K562 (cell line): ENCODE results near the gene WBP2NL. TPM values are rescaled to one million over a fixed set of nuclear protein-coding genes. Genes with fewer than 3 reads are reported as not detected.

Source experiments
- ATAC-seq: fragments of 200-7000 bp; cut with Tn5 transposase; 3 replicates; pipeline ENCODE4 v1.9.1; 2020; ENCODE audit warnings: moderate library complexity
- BruUV-seq: library from RNA; stranded (reverse); fragments of 400-500 nt; replicated peaks from 2 replicates; lab custom pipeline; 2021; lab: Mats Ljungman, UMichigan
- CTCF ChIA-PET: fragments of 300-600 bp; formaldehyde crosslinking; extraction: SDS; loops from one replicate; lab custom pipeline; 2021; ENCODE audit warnings: low intra/inter-chr PET ratio; lab: Yijun Ruan, JAX
- POLR2A ChIA-PET: fragments of 300-600, 350-650 bp; sonication (Branson Sonifier 250); formaldehyde crosslinking; extraction: SDS; loops from one replicate; lab custom pipeline; 2021; ENCODE audit warnings: antibody characterized with exemption, inconsistent platforms; lab: Yijun Ruan, JAX
- DNase-seq, 4 experiments: peaks; one replicate each; pipeline versions ENCODE4 v3.0.0 to v3.0.0-alpha.2; 2011 to 2018; ENCODE audit warnings: low spot score in 3 of 4, mixed read lengths in 3 of 4; ENCODE audit errors: extremely low read depth in 1 of 4
- FAIRE-seq: peaks from 2 replicates; lab custom pipeline; 2011; peaks lifted over from hg19 to GRCh38; lab: Jason Lieb, UNC
- H2AFZ ChIP-seq: 2 replicates; pipeline ENCODE4 v1.6.0; 2011; ENCODE audit warnings: low read depth, low read length, control low read depth, inconsistent platforms
- H3K27ac ChIP-seq: fragments of 200-600 bp; 3 replicates; pipeline ENCODE4 v1.8.0; 2011; ENCODE audit warnings: low read depth, mild to moderate bottlenecking, control low read depth, inconsistent platforms, low read length, moderate library complexity, mixed read lengths; ENCODE audit errors: extremely low read depth
- H3K27me3 ChIP-seq, 2 experiments: fragments of 300-600 bp in 1 of 2; 2 replicates in 1 of 2; 3 replicates in 1 of 2; pipeline versions ENCODE4 v1.6.0 to v1.8.0; 2011; ENCODE audit warnings: inconsistent platforms in 2 of 2, low read length in 2 of 2, mild to moderate bottlenecking in 1 of 2, mixed read lengths in 1 of 2, moderate library complexity in 1 of 2; ENCODE audit not compliant: control insufficient read depth in 2 of 2, insufficient read depth in 2 of 2
- H3K36me3 ChIP-seq: fragments of 300-600 bp; 3 replicates; pipeline ENCODE4 v1.8.0; 2011; ENCODE audit warnings: mild to moderate bottlenecking, low read length, inconsistent platforms; ENCODE audit not compliant: control insufficient read depth, insufficient read depth
- H3K4me1 ChIP-seq, 2 experiments: fragments of 200-600 bp in 1 of 2; replicated peaks in 1 of 2; 2 replicates in 1 of 2; 3 replicates in 1 of 2; pipeline versions ENCODE4 v1.5.1 to v1.8.0; 2011; ENCODE audit warnings: inconsistent platforms in 2 of 2, low read length in 2 of 2, mild to moderate bottlenecking in 1 of 2, mixed read lengths in 1 of 2, moderate library complexity in 1 of 2; ENCODE audit not compliant: control insufficient read depth in 2 of 2, insufficient read depth in 2 of 2
- H3K4me2 ChIP-seq: 2 replicates; pipeline ENCODE4 v1.6.1; 2011; ENCODE audit warnings: low read length, control low read depth, inconsistent platforms, mixed read lengths; ENCODE audit not compliant: insufficient read depth
- H3K4me3 ChIP-seq: fragments of 200-600 bp; sonication (generic), shearing (Covaris generic); 2 replicates; pipeline ENCODE4 v1.5.1; 2016; ENCODE audit warnings: control low read depth, inconsistent platforms
- H3K79me2 ChIP-seq: fragments of 200-600 bp; 3 replicates; pipeline ENCODE4 v1.8.0; 2011; ENCODE audit warnings: low read length, inconsistent platforms; ENCODE audit not compliant: control insufficient read depth, insufficient read depth
- H3K9ac ChIP-seq, 2 experiments: 2 replicates each; pipeline versions ENCODE4 v1.6.0 to v1.6.1; 2011; ENCODE audit warnings: low read depth in 2 of 2, low read length in 2 of 2, control low read depth in 1 of 2, inconsistent platforms in 1 of 2, mild to moderate bottlenecking in 1 of 2, mixed read lengths in 1 of 2; ENCODE audit not compliant: insufficient read depth in 1 of 2
- H3K9me1 ChIP-seq: one replicate; pipeline ENCODE4 v1.6.0; 2011; ENCODE audit warnings: inconsistent platforms, mild to moderate bottlenecking, low read length, moderate library complexity; ENCODE audit not compliant: control insufficient read depth, insufficient read depth
- H3K9me3 ChIP-seq: replicated peaks from 2 replicates; pipeline ENCODE4 v1.5.1; 2011; ENCODE audit warnings: low read depth, low read length, inconsistent platforms; ENCODE audit not compliant: control insufficient read depth, insufficient read depth
- H4K20me1 ChIP-seq: replicated peaks from 2 replicates; pipeline ENCODE4 v1.6.1; 2011; ENCODE audit warnings: low read length, inconsistent platforms, mixed read lengths; ENCODE audit not compliant: control insufficient read depth, insufficient read depth
- ARNT ChIP-seq, 2 experiments: fragments of 450-650 bp; IDR thresholded peaks; 2 replicates each; pipeline ENCODE4 v1.6.1; 2016; ENCODE audit warnings: mild to moderate bottlenecking in 1 of 2
- ESRRB ChIP-seq: fragments of 250-450 bp; sonication (Bioruptor Pico); IDR thresholded peaks from 2 replicates; pipeline ENCODE4 v1.5.0; 2020; ENCODE audit warnings: mild to moderate bottlenecking, moderate library complexity, borderline replicate concordance
- ETV5 ChIP-seq: sonication (generic); formaldehyde crosslinking; IDR thresholded peaks from 2 replicates; pipeline ENCODE4 v1.4.0; 2020; ENCODE audit warnings: low read depth, mild to moderate bottlenecking, missing genetic modification reagents
- KDM2B ChIP-seq: fragments of 250-450 bp; sonication (Bioruptor Pico); IDR thresholded peaks from 2 replicates; pipeline ENCODE4 v1.8.0; 2021; ENCODE audit warnings: mild to moderate bottlenecking, moderate library complexity
- SMAD4 ChIP-seq: fragments of 250-450 bp; sonication (Bioruptor Pico); conservative IDR thresholded peaks from 2 replicates; pipeline ENCODE4 v1.8.0; 2021; ENCODE audit warnings: inconsistent platforms, mild to moderate bottlenecking, moderate library complexity
- WGBS: fragments of 100-300 bp; shearing (Covaris generic); methylation state at CpG from one replicate; pipeline ENCODE4 v1.1.6; 2016; ENCODE audit warnings: low coverage, mixed read lengths; ENCODE audit not compliant: insufficient coverage; ENCODE audit errors: missing lambda C conversion rate; 5-methylcytosine and 5-hydroxymethylcytosine counted together
- in situ Hi-C: fragments of 300-500 bp; cut with MboI; formaldehyde crosslinking; loops from 4 replicates; pipeline ENCODE4 v1.15.0; 2018; ENCODE audit warnings: inconsistent platforms, mixed read lengths
- intact Hi-C: fragments of 100-400 bp; cut with micrococcal nuclease; formaldehyde crosslinking; loops from 2 replicates; pipeline ENCODE4 v1.14.2; 2022
- polyA plus RNA-seq, 8 experiments: library from polyadenylated mRNA; depleted of rRNA in 4 of 8; stranded (reverse) in 5 of 8; unstranded in 3 of 8; fragments of >200 nt; fragmentation: Nextera tagmentation in 2 of 8; fragmentation: Illumina TruSeq in 1 of 8; extraction: Ambion mirVana in 2 of 8; extraction: Trizol in 1 of 8; gene quantifications; 2 replicates each; pipeline versions ENCODE4 v1.2.1 to v1.2.3, GENCODE V29; 2011 to 2014; ENCODE audit warnings: inconsistent platforms in 1 of 8, missing spikeins in 1 of 8
- total RNA-seq, 7 experiments: library from RNA; depleted of rRNA in 6 of 7; stranded (reverse); fragments of >200 nt in 6 of 7; fragmentation: Illumina TruSeq in 2 of 7; extraction: Trizol in 2 of 7; gene quantifications; 2 replicates each; pipeline versions ENCODE4 v1.2.1 to v1.2.3, GENCODE V29; 2011 to 2021; ENCODE audit warnings: low replicate concordance in 1 of 7
- TF ChIP-seq, protein P1 (sequence below): fragments of 450-650 bp; formaldehyde crosslinking; IDR thresholded peaks from 2 replicates; pipeline ENCODE4 v1.4.0; 2022; ENCODE audit warnings: mild to moderate bottlenecking, moderate library complexity
- TF ChIP-seq, protein P2 (sequence below): sonication (generic); formaldehyde crosslinking; IDR thresholded peaks from 2 replicates; pipeline ENCODE4 v1.8.0; 2022; ENCODE audit warnings: mild to moderate bottlenecking, missing genetic modification reagents
- TF ChIP-seq, protein P3 (sequence below), 2 experiments: fragments of 450-650 bp in 1 of 2; sonication (generic) in 1 of 2; formaldehyde crosslinking in 1 of 2; IDR thresholded peaks in 1 of 2; conservative IDR thresholded peaks in 1 of 2; 2 replicates each; pipeline versions ENCODE4 v1.6.1 to v1.8.1; 2016 to 2023; ENCODE audit warnings: mild to moderate bottlenecking in 2 of 2, moderate library complexity in 2 of 2, inconsistent platforms in 1 of 2, missing genetic modification reagents in 1 of 2
- TF ChIP-seq, protein P4 (sequence below): fragments of 250-450 bp; sonication (Bioruptor Pico); IDR thresholded peaks from 2 replicates; pipeline ENCODE4 v1.5.0; 2021
- TF ChIP-seq, protein P5 (sequence below), 2 experiments: IDR thresholded peaks; 2 replicates each; pipeline ENCODE4 v1.6.1; 2012; ENCODE audit warnings: improper control_type of control experiment in 2 of 2, low read depth in 2 of 2, low read length in 2 of 2, borderline replicate concordance in 1 of 2

WBP2NL gene
- total and polyA plus RNA-seq, 9 of the 15 experiments (the other 6 are each of a cell fraction or from before 2014, with no cell fraction given): not detected

DNA sequence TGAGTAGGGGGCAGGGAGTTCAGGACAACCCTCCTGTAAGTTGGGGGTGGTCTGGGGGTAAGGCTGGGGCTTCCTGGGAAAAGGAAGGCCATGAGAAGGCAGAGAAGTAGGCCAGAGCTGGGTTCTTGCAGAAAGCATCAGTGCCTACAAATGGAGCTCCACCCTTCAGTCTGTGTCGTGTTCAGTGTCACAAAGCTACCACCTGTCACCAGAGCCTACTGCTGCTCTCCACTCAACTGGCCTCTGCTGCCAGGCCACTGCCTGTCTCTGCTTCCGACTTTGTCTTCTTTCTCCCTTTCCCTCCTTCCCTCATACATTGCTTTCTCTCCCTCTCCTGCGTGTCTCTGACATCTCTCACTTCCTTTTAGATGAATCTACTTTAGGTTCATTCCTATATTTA lies 3.4 kb upstream of the WBP2NL start:
- intact Hi-C loops: no loop called here
- DNase-seq (no peak), ATAC-seq (no peak), FAIRE-seq (no peak)
- no peaks in the 10 kb centered on the region for H3K9me3 ChIP-seq
- no peak overlapping the region for H3K4me3 ChIP-seq
- H3K4me1 ChIP-seq: peaks cover 0 to 6% of the 10 kb centered on the region in 2 experiments; a peak in 1 of 5 replicates
- H3K36me3 ChIP-seq: no peaks in the 10 kb centered on the region
- H3K27me3 ChIP-seq: peaks cover 11 to 47% of the 10 kb centered on the region in 2 experiments; a peak in 4 of 5 replicates
- H3K9me1 ChIP-seq: no peaks in the 10 kb centered on the region
- no peak overlapping the region for H3K9ac ChIP-seq
- H4K20me1 ChIP-seq: no peaks in the 10 kb centered on the region
- BruUV-seq: no TSS peak
- no peak overlapping the region for H2AFZ ChIP-seq
- H3K79me2 ChIP-seq: no peaks in the 10 kb centered on the region
- 0% methylated on average over 2 of the region's 3 CpGs for WGBS
- CTCF ChIA-PET: no interaction called here
- no peak overlapping the region for H3K4me2 ChIP-seq
- in situ Hi-C loops: no loop called here
- TF ChIP-seq ETV5 (CRISPR knock-in tag): no peak
- TF ChIP-seq ARNT (IDR thresholded peaks at IDR 0.05): no peak
- TF ChIP-seq, protein P1, sequence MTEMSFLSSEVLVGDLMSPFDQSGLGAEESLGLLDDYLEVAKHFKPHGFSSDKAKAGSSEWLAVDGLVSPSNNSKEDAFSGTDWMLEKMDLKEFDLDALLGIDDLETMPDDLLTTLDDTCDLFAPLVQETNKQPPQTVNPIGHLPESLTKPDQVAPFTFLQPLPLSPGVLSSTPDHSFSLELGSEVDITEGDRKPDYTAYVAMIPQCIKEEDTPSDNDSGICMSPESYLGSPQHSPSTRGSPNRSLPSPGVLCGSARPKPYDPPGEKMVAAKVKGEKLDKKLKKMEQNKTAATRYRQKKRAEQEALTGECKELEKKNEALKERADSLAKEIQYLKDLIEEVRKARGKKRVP: no peak
- no peak for TF ChIP-seq KDM2B
- no peak for TF ChIP-seq SMAD4 (CRISPR knock-in tag)
- TF ChIP-seq, protein P2, sequence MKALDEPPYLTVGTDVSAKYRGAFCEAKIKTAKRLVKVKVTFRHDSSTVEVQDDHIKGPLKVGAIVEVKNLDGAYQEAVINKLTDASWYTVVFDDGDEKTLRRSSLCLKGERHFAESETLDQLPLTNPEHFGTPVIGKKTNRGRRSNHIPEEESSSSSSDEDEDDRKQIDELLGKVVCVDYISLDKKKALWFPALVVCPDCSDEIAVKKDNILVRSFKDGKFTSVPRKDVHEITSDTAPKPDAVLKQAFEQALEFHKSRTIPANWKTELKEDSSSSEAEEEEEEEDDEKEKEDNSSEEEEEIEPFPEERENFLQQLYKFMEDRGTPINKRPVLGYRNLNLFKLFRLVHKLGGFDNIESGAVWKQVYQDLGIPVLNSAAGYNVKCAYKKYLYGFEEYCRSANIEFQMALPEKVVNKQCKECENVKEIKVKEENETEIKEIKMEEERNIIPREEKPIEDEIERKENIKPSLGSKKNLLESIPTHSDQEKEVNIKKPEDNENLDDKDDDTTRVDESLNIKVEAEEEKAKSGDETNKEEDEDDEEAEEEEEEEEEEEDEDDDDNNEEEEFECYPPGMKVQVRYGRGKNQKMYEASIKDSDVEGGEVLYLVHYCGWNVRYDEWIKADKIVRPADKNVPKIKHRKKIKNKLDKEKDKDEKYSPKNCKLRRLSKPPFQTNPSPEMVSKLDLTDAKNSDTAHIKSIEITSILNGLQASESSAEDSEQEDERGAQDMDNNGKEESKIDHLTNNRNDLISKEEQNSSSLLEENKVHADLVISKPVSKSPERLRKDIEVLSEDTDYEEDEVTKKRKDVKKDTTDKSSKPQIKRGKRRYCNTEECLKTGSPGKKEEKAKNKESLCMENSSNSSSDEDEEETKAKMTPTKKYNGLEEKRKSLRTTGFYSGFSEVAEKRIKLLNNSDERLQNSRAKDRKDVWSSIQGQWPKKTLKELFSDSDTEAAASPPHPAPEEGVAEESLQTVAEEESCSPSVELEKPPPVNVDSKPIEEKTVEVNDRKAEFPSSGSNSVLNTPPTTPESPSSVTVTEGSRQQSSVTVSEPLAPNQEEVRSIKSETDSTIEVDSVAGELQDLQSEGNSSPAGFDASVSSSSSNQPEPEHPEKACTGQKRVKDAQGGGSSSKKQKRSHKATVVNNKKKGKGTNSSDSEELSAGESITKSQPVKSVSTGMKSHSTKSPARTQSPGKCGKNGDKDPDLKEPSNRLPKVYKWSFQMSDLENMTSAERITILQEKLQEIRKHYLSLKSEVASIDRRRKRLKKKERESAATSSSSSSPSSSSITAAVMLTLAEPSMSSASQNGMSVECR (CRISPR knock-in tag): no peak
- TF ChIP-seq, protein P3, sequence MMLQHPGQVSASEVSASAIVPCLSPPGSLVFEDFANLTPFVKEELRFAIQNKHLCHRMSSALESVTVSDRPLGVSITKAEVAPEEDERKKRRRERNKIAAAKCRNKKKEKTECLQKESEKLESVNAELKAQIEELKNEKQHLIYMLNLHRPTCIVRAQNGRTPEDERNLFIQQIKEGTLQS (IDR thresholded peaks at IDR 0.05): no peak
- TF ChIP-seq, protein P3 (CRISPR knock-in tag; conservative IDR thresholded peaks at IDR 0.05): no peak
- TF ChIP-seq, protein P4, sequence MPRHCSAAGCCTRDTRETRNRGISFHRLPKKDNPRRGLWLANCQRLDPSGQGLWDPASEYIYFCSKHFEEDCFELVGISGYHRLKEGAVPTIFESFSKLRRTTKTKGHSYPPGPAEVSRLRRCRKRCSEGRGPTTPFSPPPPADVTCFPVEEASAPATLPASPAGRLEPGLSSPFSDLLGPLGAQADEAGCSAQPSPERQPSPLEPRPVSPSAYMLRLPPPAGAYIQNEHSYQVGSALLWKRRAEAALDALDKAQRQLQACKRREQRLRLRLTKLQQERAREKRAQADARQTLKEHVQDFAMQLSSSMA (CRISPR knock-in tag): no peak
- no peak for TF ChIP-seq ESRRB (CRISPR knock-in tag)
- TF ChIP-seq, protein P5, sequence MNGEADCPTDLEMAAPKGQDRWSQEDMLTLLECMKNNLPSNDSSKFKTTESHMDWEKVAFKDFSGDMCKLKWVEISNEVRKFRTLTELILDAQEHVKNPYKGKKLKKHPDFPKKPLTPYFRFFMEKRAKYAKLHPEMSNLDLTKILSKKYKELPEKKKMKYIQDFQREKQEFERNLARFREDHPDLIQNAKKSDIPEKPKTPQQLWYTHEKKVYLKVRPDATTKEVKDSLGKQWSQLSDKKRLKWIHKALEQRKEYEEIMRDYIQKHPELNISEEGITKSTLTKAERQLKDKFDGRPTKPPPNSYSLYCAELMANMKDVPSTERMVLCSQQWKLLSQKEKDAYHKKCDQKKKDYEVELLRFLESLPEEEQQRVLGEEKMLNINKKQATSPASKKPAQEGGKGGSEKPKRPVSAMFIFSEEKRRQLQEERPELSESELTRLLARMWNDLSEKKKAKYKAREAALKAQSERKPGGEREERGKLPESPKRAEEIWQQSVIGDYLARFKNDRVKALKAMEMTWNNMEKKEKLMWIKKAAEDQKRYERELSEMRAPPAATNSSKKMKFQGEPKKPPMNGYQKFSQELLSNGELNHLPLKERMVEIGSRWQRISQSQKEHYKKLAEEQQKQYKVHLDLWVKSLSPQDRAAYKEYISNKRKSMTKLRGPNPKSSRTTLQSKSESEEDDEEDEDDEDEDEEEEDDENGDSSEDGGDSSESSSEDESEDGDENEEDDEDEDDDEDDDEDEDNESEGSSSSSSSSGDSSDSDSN (IDR thresholded peaks at IDR 0.05; ENCODE audit: borderline replicate concordance in 1 of 2, low read depth in 2 of 2, low read length in 2 of 2): no peak
- TF ChIP-seq, all 486 proteins: peak for 0
- H3K27ac ChIP-seq: no peak overlapping the region
- POLR2A ChIA-PET: interaction anchor here (0.6 kb wide), 1 partner anchor 36 kb away, joined by 3 read pairs; no protein-coding TSS in a partner anchor
